Colon (tissue), 2 donors: Measurements from ENCODE around the gene CA14.
A peak's percentile ranks its signal among the peaks of the same experiment; 100 is the strongest.
"Not testable (repeated sequence)": the region's sequence is repeated elsewhere in the genome, so short reads cannot be mapped to it uniquely, and the experiment has no call there.

Experiments used
- FAIRE-seq: peaks from 2 replicates; lab custom pipeline; 2012; peaks lifted over from hg19 to GRCh38; lab: Jason Lieb, UNC
- donor health status: control.
- donor health status: control.

CA14 gene

DNA sequence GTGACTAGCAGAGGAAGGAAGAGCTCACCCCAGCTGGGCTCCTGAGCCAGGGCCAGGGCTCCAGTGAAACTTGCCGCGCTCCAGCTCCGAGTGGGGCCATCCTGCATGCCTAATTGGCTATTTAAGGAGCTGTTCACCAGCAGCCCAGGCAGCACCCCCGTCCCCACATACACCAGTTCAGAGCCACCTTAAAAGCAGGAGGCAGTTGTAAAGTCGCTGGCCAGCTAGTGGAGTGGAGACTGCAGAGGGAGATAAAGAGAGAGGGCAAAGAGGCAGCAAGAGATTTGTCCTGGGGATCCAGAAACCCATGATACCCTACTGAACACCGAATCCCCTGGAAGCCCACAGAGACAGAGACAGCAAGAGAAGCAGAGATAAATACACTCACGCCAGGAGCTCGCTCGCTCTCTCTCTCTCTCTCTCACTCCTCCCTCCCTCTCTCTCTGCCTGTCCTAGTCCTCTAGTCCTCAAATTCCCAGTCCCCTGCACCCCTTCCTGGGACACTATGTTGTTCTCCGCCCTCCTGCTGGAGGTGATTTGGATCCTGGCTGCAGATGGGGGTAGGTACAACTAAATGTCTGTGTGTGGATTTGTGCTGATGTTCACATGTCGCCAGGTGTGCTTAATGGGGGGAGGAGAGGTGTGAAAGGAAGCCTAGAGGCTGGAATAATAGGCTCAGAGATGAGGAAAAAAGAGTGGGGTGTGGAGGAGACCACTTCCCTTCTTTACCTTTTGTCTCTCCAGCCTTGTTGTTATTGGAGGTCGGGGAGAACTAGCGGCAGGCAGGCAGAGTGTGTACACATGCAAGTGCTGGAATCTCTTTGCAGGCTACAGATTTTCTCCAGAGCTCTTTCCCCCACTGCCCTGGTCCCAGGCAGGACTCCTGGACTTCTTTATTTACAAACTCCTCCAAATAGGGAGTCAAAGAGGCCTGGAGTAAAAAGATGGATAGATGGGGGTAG lies at the start of gene CA14:
Gene CA14 (plus strand): TSS at position 151 of the 962 bp plus-strand sequence. CDS start 355 bp downstream, at position 506.
- FAIRE-seq, result no peak

DNA sequence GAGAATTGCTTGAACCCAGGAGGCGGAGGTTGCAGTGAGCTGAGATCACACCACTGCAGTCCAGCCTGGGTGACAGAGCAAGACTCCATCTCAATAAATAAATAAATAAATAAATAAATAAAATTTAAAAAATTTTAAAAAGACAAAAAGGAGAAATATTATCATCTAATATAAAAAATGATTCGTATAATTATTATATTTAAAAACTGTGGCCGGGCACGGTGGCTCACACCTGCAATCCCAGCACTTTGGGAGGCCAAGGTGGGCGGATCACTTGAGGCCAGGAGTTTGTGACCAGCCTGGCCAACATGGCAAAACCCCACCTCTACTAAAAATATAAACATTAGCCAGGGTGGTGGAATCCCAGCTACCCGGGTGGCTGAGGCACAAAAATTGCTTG lies 49.1 kb upstream of the CA14 start:
- FAIRE-seq, result not testable (repeated sequence)

DNA sequence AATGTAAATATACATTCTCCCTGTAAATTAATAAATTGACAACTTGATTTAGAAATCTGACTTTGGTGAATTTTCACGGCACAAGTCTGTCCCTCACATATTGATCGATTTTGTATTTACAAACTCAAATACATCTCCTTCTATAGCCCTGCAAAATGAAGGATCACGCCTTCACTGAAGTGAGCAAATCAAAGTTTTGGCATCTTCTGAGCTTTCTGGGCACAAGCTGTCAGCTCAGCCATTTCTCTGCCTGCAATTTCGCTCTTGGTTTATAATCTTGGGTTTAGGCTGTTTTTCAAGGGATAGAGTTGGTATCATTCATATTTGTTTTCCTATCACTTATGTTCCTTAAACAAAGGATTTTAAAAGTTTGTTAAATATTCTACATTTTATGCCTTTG lies 47.5 kb upstream of the CA14 start:
- FAIRE-seq, result no peak

DNA sequence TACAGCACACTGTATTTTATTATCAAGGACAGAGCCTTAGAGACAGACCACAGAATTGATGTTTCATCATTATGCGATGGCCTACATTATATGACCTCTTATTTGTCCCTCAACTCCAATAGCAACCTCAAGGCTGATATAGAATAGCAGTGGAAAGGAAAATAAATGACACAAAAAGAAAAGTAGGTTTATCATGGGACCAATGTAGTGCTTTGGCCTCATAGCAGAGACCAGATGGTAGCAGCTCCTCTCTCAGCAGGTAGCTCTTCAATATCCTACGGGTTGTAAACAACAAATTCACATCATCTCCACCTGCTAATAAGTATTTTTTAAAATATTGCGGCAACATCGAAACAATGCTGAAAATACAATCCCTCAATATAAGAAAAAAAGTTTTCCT lies 46.9 kb upstream of the CA14 start:
- no peak for FAIRE-seq

DNA sequence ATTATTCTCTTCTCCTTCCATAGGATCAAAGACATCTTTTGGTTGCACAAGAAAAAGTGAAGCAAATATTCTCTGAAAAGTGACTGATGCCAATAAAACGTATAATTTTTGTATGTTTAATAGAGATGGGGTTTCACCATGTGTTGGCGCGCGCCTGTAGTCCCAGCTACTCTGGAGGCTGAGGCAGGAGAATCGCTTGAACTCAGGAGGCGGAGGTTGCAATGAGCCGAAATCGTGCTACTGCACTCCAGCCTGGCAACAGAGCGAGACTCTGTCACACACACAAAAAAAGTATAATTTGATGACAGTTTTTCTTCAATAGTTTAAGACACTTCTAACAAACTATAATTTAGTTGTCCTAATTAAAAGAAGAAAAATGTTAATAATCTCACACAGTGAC lies 45.5 kb upstream of the CA14 start:
- no peak for FAIRE-seq

DNA sequence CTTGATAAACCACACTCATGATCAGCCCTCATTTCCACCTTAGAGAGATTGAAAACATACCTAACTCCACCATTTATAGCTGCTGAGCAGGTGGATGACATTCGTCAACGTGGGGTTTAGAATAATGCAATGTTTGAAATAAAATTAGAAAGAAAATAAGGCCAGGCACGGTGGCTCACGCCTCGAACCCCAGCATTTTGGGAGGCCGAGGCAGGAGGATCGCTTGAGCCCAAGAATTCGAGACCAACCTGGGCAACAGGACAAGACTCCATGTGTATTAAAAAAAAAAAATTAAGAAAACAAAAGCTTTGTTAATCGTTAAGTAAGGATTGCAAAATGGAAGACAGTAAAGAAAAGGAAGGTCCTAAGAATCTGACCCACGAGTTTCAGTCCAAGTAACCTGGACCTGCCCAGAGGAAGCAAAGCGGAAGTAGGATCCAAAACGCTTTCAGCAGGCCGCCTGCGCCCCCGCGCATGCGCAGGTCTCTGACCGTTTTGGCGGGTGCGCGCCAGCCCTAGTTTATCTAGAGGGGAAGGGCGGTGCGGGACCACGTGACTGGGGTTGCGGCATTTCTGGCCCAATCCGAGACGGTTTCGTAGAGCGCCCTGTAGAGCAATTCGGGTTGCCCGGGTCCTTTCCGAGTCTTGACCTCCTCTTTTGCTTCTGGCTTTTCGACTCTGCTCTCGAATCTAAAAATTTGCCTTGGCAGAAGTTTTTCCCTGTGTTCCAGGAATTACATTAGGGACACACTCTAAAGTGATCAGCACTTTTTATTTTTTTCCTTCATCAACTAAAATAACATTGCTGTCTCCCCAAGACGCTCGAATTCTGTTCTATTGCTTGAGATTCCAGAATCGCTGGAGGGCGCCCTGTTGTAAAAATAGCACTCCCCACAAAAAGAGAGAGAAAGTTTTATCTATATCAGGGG lies 44.1 kb upstream of the CA14 start:
- FAIRE-seq, result no peak

DNA sequence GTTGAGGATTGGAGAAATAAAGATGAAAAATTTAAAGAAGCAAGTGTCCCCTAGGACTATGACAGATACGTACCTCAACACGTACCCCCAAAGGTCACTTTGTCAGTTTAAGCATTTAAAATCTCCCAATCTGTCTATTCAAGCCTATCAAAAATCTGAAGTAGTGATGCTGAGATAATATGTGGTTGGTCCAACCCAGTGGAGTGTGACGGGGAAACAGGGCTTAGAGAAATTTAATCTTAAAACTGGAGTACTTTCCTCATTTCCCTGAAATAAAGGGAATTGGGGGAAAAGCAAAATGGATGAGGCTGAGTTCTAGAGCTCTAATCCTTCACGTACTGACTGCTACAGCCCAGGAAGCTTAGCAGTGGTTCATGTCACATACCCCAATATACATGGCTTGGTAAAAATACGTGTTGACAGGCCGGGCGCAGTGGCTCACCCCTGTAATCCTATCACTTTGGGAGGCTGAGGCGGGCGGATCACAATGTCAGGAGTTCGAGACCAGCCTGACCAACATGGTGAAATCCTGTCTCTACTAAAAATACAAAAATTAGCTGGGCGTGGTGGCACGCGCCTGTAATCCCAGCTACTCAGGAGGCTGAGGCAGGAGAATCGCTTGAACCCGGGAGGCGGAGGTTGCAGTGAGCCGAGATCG lies 43.3 kb upstream of the CA14 start:
- not testable (repeated sequence) for FAIRE-seq

DNA sequence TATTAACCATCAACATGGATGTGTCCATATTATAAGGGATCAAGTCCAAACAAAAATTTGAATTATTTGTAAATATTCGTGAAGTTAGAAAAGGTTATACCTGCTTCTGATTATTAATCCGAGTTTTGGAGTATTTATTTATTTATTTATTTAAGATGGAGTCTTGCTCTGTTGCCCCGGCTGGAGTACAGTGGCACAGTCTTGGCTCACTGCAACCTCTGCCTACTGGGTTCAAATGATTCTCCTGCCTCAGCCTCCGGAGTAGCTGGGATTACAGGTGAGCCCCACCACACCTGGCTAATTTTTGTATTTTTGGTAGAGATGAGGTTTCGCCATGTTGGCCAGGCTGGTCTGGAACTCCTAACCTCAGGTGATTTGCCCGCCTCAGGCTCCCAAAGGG lies 41.7 kb upstream of the CA14 start:
- FAIRE-seq, result not testable (repeated sequence)

DNA sequence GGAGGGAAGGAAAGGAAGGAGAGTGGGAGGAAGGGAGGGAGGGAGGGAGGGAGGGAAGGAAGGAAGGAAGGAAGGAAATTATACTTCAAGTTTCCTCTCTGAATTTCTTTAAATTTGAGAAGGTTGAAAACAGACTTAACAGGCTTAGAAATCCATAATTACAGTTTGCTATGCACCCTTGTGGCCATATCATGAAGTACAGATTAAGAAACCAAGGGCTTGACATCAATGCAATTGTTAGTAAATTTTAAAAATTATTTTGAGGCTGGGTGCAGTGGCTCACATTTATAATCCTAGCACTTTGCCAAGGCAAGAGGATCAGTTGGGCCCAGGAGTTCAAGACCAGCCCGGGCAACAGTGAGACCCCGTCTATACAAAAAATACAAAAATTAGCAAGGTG lies 36.0 kb upstream of the CA14 start:
- FAIRE-seq, result no peak

DNA sequence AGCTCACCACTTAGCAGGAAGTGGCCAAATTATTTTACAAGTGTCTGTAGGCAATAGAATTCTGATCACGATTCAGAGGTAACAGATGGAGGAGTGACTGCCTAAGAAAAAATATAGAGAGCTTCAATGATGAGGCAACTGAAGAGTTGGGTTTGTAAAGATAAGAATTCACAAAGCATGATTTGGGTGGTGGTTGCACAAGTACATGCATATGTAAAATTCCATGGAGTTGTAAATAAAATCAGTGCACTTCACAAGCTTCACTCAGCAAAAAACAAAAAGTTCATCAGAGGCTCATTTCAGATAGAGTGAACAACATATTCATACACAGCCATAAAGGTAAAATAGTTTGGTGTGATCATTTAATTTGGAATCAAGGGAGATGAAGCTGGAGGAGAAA lies 32.6 kb upstream of the CA14 start:
- FAIRE-seq, result no peak

DNA sequence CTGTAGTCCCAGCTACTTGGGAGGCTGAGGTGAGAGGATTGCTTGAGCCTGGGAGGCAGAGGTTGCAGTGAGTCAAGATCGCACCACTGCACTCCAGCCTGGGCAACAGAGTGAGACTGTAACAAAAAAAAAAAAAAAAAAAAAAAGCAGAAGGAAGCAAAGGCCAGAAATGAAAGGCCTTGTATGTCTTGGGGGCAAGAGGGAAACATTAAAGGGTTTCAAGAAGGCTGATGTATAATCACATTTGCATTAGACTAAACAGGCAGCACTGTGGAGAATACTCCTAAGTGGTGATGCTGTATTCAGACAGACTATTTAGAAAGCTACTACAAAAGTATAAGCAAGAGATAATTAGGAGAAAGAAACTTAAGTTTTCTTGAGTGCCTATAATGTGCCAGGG lies 32.0 kb upstream of the CA14 start:
- FAIRE-seq, result no peak

DNA sequence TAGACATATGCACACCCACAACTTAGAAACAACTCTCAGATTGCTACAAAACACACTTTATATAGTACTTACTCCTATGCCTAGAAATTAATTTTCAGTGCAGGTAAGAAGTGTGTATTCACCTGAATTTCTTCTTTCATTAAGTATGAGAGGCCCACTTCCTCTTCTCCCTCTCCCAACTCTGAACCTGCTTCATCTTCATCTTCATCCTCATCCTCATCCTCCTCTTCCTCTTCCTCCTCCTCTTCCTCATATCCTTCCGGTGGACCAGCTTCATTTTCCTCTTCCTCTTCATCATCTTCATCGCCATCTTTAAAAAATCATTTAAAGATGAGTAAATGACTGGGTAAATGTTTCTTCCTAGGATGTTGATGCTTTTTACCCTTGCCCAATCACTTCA lies 31.1 kb upstream of the CA14 start:
- no peak for FAIRE-seq

DNA sequence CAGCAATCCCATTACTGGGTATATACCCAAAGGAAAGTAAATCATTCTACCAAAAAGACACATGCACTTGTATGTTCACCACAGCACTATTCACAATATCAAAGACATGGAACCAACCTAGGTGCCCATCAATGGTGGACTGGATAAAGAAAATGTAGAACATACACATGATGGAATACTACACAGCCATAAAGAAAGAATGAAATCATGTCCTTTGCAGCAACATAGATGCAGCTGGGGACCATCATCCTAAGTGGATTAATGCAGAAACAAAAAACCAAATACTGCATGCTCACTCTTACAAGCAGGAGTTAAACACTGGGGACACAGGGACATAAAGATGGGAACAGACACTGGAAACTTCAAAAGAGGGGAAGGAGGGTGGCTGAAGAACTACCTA lies 30.3 kb upstream of the CA14 start:
- FAIRE-seq, result no peak

DNA sequence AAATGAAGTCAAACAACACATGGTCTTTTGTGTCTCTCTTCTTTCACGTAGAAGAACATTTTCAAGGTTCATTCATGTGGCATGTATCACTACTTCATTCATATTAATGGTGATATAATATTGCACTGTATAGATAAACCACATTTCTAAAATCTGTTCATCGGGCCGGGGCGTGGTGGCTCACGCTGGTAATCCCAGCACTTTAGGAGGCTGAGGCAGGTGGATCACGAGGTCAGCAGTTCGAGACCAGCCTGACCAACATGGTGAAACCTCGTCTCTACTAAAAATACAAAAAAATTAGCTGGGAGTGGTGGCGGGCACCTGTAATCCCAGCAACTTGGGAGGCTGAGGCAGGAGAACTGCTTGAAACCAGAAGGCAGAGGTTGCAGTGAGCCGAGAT lies 29.3 kb upstream of the CA14 start:
- not testable (repeated sequence) for FAIRE-seq

DNA sequence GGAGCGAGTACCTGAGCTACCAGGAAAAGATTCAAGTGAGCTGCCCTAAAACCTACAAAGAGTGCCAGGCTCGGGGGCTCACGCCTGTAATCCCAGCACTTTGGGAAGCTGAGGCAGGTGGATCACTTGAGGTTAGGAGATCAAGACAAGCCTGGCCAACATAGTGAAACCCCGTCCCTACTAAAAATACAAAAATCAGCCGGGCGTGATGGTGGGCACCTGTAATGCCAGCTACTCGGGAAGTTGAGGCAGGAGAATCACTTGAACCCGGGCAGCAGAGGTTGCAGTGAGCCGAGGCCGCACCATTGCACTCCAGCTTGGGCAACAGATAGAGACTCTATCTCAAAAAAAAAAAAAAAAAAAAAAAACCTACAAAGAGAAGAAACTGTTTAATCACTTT lies 24.7 kb upstream of the CA14 start:
- FAIRE-seq, result not testable (repeated sequence)

DNA sequence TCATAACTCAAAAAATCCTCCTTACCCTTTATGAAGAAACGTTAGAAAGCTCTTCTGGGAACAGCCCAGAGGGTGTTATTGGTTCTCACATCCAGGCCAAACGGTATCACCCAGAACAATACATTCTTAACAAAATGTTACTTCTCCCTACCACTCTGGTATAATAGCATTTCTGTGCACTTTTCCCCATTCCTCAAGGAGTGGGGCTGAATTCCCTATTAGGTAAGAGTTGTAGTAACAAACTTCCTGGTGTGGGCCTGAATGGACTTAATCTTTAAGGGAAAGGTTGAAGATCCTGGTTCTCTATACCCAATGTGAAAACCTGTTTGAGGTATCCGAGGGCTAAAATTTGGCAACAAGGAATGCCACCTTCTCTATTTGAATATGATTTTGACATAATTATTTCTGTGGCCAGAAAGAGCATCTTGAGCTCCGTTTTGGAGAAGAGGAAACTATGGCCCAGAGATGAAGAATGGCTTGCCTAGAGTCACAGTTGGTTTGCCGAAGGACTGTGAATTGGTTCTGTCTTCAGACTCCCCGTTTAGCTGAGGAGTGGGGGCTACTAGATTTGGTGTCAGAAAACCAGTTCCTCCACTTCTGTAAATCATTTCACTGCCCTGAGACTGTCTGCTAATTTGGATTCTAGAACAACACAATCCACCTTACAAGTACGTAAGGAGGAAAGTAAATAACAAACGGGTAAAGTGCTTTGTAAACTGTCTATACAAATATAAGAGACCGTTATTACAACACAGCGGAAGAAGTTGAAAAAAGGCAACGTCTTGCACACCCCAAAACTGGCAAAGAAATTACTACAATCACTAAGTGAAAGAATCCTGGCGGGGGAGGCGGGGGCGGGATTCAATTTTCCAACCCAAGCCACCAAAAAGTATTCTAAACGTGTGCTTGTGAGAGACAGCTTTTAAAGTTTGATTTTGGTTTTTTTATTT lies 23.9 kb upstream of the CA14 start:
- FAIRE-seq, result no peak

DNA sequence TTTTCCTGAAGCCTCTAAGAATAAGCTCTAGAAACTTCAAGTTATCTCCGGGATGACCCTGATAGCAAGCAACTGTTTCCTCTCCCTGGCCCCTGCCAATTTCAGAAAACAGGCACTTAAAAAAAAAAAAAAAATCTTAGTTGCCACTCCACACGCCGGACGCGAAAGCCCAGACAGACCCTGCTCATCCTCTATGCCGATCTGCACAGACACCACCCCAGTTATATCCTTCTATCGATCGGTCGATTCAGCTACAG lies 23.3 kb upstream of the CA14 start:
- no peak for FAIRE-seq

DNA sequence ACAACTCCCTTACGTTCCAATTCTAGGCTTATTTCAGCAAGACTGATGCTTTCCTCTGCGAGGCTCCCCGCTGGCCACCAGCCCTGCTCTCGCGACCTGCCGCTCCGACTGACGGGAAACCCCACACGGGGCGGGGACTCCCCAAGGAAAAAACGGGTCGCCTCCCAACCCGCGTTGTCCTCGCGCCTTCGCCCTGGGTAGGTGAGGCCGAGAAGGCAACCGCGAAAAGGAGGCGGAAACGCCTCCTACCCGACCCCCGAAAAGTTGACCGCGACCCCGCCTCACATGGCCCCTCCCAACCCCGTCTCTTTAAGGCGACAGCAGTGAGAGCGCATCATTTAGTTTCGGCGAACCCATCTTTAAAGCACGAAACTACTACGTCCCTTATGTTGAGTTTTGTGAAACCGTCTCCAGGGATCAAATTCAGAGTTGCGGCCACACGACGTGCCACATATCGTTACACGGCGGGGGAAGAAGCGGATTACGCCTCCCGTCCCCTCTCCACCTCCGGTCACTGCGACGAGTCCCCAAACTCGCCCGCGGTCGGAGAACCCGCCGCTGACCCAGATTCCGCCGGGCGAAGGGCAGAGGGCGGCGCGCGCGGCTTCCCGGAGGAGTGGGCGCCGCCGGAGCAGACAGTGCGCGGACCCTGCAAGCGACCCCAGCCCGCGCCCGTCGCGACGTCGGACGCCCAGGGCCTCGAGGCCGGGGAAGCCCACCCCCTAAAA lies 22.8 kb upstream of the CA14 start:
- FAIRE-seq, result no peak

DNA sequence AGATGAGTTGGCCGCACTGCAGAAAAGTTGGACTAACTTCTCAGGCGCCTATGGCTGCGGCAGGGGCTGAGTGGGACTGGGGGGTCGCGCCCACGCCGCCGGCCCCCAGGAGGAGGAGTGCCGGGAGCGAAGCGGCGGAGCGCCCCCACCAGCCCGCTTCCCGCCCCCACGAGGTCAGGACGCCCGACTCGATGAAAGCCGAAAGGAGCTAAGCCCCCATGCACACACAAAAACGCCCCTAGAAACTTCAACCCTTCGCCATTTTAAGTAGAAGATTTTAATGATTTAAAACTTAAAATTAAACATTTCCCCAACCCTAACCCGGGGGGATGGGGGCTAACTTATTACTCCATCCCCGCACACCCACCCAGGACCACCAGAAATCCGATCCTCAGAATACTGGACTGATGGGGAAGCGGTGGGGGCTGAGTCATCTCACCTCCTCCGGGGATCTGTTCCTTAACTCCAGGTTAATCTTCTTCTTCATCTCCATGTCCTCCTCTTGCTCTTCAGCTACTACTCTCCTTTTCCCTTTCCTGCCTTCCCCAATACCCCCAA lies 22.2 kb upstream of the CA14 start:
- FAIRE-seq, result no peak

DNA sequence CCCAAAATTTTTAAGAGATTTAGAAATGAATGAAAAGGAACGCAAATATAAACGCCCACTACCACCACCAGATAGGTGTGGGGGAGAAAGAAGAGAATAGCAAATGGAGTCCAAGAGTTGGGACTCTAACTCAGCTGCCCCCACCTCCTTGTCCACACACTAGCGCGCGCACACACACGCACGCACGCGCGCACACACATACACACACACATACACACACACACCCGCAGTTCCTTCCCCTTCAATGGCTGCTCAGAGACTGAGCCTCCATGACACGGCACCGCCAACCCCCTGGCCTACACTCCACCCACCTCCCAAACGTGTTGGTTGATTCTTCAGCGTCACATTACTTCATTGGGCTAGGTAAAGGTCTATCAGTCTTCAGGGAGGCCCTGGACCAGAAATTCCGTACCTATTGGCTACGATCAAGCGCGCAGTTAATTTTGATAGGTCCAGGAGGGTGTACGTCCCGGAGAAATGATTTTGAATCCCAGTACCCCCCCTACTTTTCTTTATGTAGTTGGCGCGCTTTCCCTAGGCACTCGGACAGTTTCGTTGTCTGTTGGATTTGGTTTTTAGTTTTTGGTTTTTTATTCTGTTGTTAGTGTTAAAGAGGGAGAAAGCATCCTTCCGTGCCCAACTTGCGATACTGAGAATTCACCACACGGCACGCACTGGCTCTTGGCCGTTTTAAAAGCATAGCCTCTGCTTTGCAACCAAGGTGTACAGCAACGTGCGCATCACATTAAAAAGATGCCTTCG lies 21.5 kb upstream of the CA14 start, which contains the start of gene ANP32E:
Gene ANP32E (minus strand): TSS at position 261 of the 762 bp plus-strand sequence. CDS start 326 bp downstream, outside the sequence.
- FAIRE-seq, result peak; percentile 47
